ENCODE measurements around the gene FBH1. TPM values are rescaled to one million over a fixed set of nuclear protein-coding genes. Genes with fewer than 3 reads are reported as not detected.

Gene FBH1
- total RNA-seq, 1 experiment from 2014 or later = 22.0 TPM

GRCh38 chr10:5895804-5896203 lies 5.8 kb downstream of the FBH1 start:
- H3K9me2 ChIP-seq (replicated peaks; ENCODE audit: low read length) = no peaks in the 10 kb centered on the region

GRCh38 chr10:5896208-5897052 lies 6.4 kb downstream of the FBH1 start:
- no peak for ATAC-seq
- H3K9me2 ChIP-seq (replicated peaks; ENCODE audit: low read length) = no peaks in the 10 kb centered on the region
- H4K20me1 ChIP-seq (ENCODE audit: low read length) = 0 out of 2 replicates have a peak, but pooled peaks cover 4% of the 10 kb centered on the region

More at GRCh38 chr10:5895804-5896203, 5.8 kb downstream of the FBH1 start:
- no peaks in the 10 kb centered on the region for H3F3A ChIP-seq (ENCODE audit: low read length, unreplicated experiment)
- no peak overlapping the region for H3K4me3 ChIP-seq (ENCODE audit: low read length)
- no peak overlapping the region for H3K4me2 ChIP-seq (ENCODE audit: low read length)
- no peak overlapping the region for H3K9ac ChIP-seq (ENCODE audit: low read length)
- no peak overlapping the region for H2AFZ ChIP-seq (ENCODE audit: low read length)
- ChIA-PET POLR2A (ENCODE audit: unreplicated experiment) (no interaction called here), CTCF (no interaction called here)
- no peak overlapping the region for H3K27ac ChIP-seq (ENCODE audit: low read length)
- ATAC-seq (no peak), DNase-seq (no peak)
- no peaks in the 10 kb centered on the region for H3K9me3 ChIP-seq (ENCODE audit: low read length)
- intact Hi-C loops (cut with micrococcal nuclease) = no loop called here
- no peaks in the 10 kb centered on the region for H3K36me3 ChIP-seq (ENCODE audit: low read depth, low read length)
- H3K27me3 ChIP-seq (ENCODE audit: low read length) = no peaks in the 10 kb centered on the region
- TF ChIP-seq EZH2 (IDR thresholded peaks at IDR 0.05; ENCODE audit: low read length, unreplicated experiment) = no peak
- TF ChIP-seq EZH2phosphoT487 (IDR thresholded peaks at IDR 0.05; ENCODE audit: borderline replicate concordance, low read length) = no peak
- no peak for TF ChIP-seq CTCF (conservative IDR thresholded peaks at IDR 0.05; ENCODE audit: low read depth, low read length)
- BruUV-seq (replicated peaks) = no TSS peak
- 0 out of 2 replicates have a peak, but pooled peaks cover 4% of the 10 kb centered on the region for H4K20me1 ChIP-seq (ENCODE audit: low read length)
- H3K4me1 ChIP-seq (ENCODE audit: insufficient read depth, low read length) = peaks cover 4% of the 10 kb centered on the region; the same call in 1 of the 2 replicates
- peaks cover 22% of the 10 kb centered on the region for H3K79me2 ChIP-seq (ENCODE audit: low read length)

More at GRCh38 chr10:5896208-5897052, 6.4 kb downstream of the FBH1 start:
- Histone ChIP-seq H3K27ac (ENCODE audit: low read length) (no peak overlapping the region), H3K4me1 (ENCODE audit: insufficient read depth, low read length) (no peaks in the 10 kb centered on the region), H2AFZ (ENCODE audit: low read length) (no peak overlapping the region), H3K4me2 (ENCODE audit: low read length) (no peak overlapping the region), H3K36me3 (ENCODE audit: low read depth, low read length) (no peaks in the 10 kb centered on the region), H3K9ac (ENCODE audit: low read length) (no peak overlapping the region), H3F3A (ENCODE audit: low read length, unreplicated experiment) (no peaks in the 10 kb centered on the region), H3K79me2 (ENCODE audit: low read length) (peaks cover 16% of the 10 kb centered on the region), H3K27me3 (ENCODE audit: low read length) (no peaks in the 10 kb centered on the region), H3K9me3 (ENCODE audit: low read length) (no peaks in the 10 kb centered on the region), H3K4me3 (ENCODE audit: low read length) (no peak overlapping the region)
- intact Hi-C loops (cut with micrococcal nuclease) = no loop called here
- no peak for TF ChIP-seq EZH2 (IDR thresholded peaks at IDR 0.05; ENCODE audit: low read length, unreplicated experiment)
- no peak for TF ChIP-seq EZH2phosphoT487 (IDR thresholded peaks at IDR 0.05; ENCODE audit: borderline replicate concordance, low read length)
- no peak for TF ChIP-seq CTCF (conservative IDR thresholded peaks at IDR 0.05; ENCODE audit: low read depth, low read length)
- CTCF ChIA-PET = no interaction called here
- DNase-seq = no peak
- BruUV-seq (replicated peaks) = no TSS peak
- POLR2A ChIA-PET (ENCODE audit: unreplicated experiment) = no interaction called here
